Activated CD8-positive, alpha-beta T cell treated with anti-CD3 and anti-CD28 coated beads for 36 hours (primary cell): ENCODE data around the gene DIAPH1. TPM values are rescaled to one million over a fixed set of nuclear protein-coding genes. Genes with fewer than 3 reads are reported as not detected.

Experiments used
- ATAC-seq: fragments of 200-7000 bp; cut with Tn5 transposase; one replicate; pipeline ENCODE4 v1.10.0; 2021; ENCODE audit warnings: mild to moderate bottlenecking, moderate library complexity
- CTCF ChIA-PET: fragments of 350-600 bp; sonication (Branson Sonifier 250); formaldehyde crosslinking; loops from one replicate; lab custom pipeline; 2021; ENCODE audit warnings: antibody characterized with exemption; lab: Charles Lee
- POLR2A ChIA-PET: fragments of 350-600 bp; sonication (Branson Sonifier 250); formaldehyde crosslinking; loops from one replicate; lab custom pipeline; 2021; ENCODE audit warnings: antibody characterized with exemption; lab: Charles Lee
- DNase-seq: peaks from one replicate; pipeline ENCODE4 v3.0.0-alpha.2; 2020
- H3K27ac Mint-ChIP-seq: one replicate; pipeline ENCODE4 v1.8.0; 2021; ENCODE audit warnings: mild to moderate bottlenecking, mixed read lengths
- H3K27me3 Mint-ChIP-seq: one replicate; pipeline ENCODE4 v1.8.0; 2021; ENCODE audit warnings: mixed read lengths
- H3K36me3 Mint-ChIP-seq: one replicate; pipeline ENCODE4 v1.8.0; 2021; ENCODE audit warnings: low read depth, mixed read lengths
- H3K4me1 Mint-ChIP-seq: one replicate; pipeline ENCODE4 v1.8.0; 2021; ENCODE audit warnings: low read depth, mixed read lengths
- H3K4me3 Mint-ChIP-seq: one replicate; pipeline ENCODE4 v1.8.0; 2021; ENCODE audit warnings: mild to moderate bottlenecking, moderate library complexity, mixed read lengths
- H3K9me3 Mint-ChIP-seq: one replicate; pipeline ENCODE4 v1.8.0; 2021; ENCODE audit warnings: mixed read lengths
- CTCF ChIP-seq: fragments of 200-600 bp; IDR thresholded peaks from one replicate; pipeline ENCODE4 v1.8.0; 2022; ENCODE audit warnings: antibody characterized with exemption, mild to moderate bottlenecking
- intact Hi-C: fragments of 100-400 bp; cut with micrococcal nuclease; formaldehyde crosslinking; loops from one replicate; pipeline ENCODE4 v1.10.0; 2022
- total RNA-seq, 2 experiments: library from RNA; stranded (reverse); gene quantifications; one replicate each; pipeline ENCODE4 v1.2.3, GENCODE V29; 2021

DIAPH1 gene
- total RNA-seq, 2 experiments from 2014 or later = 209 to 218 TPM

- no peak for TF ChIP-seq CTCF
- H3K27me3 Mint-ChIP-seq = no peaks in the 10 kb centered on the region
- no peaks in the 10 kb centered on the region for H3K36me3 Mint-ChIP-seq
- intact Hi-C loops = no loop called here
- no peaks in the 10 kb centered on the region for H3K9me3 Mint-ChIP-seq
- ChIA-PET CTCF (interaction anchor here (1.2 to 9.5 kb wide), 10 partner anchors 12 to 216 kb away, joined by 3 to 93 read pairs (median 7); partner anchors contain the start of genes FCHSD1 and PCDH1), POLR2A (no interaction called here)
- no peak overlapping the region for H3K4me3 Mint-ChIP-seq
- peaks cover 3% of the 10 kb centered on the region for H3K4me1 Mint-ChIP-seq
- no peak for ATAC-seq
- no peak for DNase-seq
- H3K27ac Mint-ChIP-seq = no peak overlapping the region
These were observed 44.7 kb upstream of the DIAPH1 start for GRCh38 chr5:141663506-141663905.

- Mint-ChIP-seq H3K4me1 (peaks cover 6% of the 10 kb centered on the region), H3K36me3 (no peaks in the 10 kb centered on the region), H3K4me3 (no peak overlapping the region), H3K9me3 (no peaks in the 10 kb centered on the region), H3K27me3 (no peaks in the 10 kb centered on the region), H3K27ac (no peak overlapping the region)
- TF ChIP-seq CTCF = no peak
- CTCF ChIA-PET = interaction anchor here (1.2 to 9.5 kb wide), 6 partner anchors 30 to 217 kb away, joined by 3 to 93 read pairs (median 4); no protein-coding TSS in a partner anchor
- no peak for ATAC-seq
- no peak for DNase-seq
- POLR2A ChIA-PET = no interaction called here
- intact Hi-C loops = no loop called here
These were observed 43.2 kb upstream of the DIAPH1 start for GRCh38 chr5:141662028-141662427.

GRCh38 chr5:141657937-141658545, 39.2 kb upstream of the DIAPH1 start:
- Mint-ChIP-seq H3K9me3 (no peaks in the 10 kb centered on the region), H3K4me1 (peaks cover 10% of the 10 kb centered on the region), H3K4me3 (no peak overlapping the region), H3K27me3 (no peaks in the 10 kb centered on the region), H3K27ac (no peak overlapping the region), H3K36me3 (no peaks in the 10 kb centered on the region)
- intact Hi-C loops = no loop called here
- POLR2A ChIA-PET = no interaction called here
- DNase-seq (peak; percentile 55), ATAC-seq (peak; percentile 84)
- no peak for TF ChIP-seq CTCF
- CTCF ChIA-PET = interaction anchor here (0.9 to 2.3 kb wide), 8 partner anchors 9 to 303 kb away, joined by 3 to 8 read pairs (median 3); no protein-coding TSS in a partner anchor

- ATAC-seq (no peak), DNase-seq (no peak)
- H3K9me3 Mint-ChIP-seq = no peaks in the 10 kb centered on the region
- peaks cover 13% of the 10 kb centered on the region for H3K4me1 Mint-ChIP-seq
- no peaks in the 10 kb centered on the region for H3K36me3 Mint-ChIP-seq
- intact Hi-C loops = no loop called here
- H3K27me3 Mint-ChIP-seq = no peaks in the 10 kb centered on the region
- H3K27ac Mint-ChIP-seq = no peak overlapping the region
- no peak for TF ChIP-seq CTCF
- H3K4me3 Mint-ChIP-seq = no peak overlapping the region
- CTCF ChIA-PET = interaction anchor here (1.0 to 1.2 kb wide), 4 partner anchors 8 to 65 kb away, joined by 3 to 5 read pairs (median 3); no protein-coding TSS in a partner anchor
- POLR2A ChIA-PET = interaction anchor here (0.8 kb wide), 1 partner anchor 12 kb away, joined by 3 read pairs; no protein-coding TSS in a partner anchor
These were observed 38.6 kb upstream of the DIAPH1 start for GRCh38 chr5:141657404-141657803.

- ATAC-seq = no peak
- POLR2A ChIA-PET = interaction anchor here (0.9 kb wide), 1 partner anchor 143 kb away, joined by 3 read pairs; no protein-coding TSS in a partner anchor
- CTCF ChIA-PET = interaction anchor here (1.0 to 1.7 kb wide), 2 partner anchors 9 to 64 kb away, joined by 3 to 5 read pairs; no protein-coding TSS in a partner anchor
- TF ChIP-seq CTCF = no peak
- H3K36me3 Mint-ChIP-seq = no peaks in the 10 kb centered on the region
- H3K27ac Mint-ChIP-seq = no peak overlapping the region
- no peaks in the 10 kb centered on the region for H3K9me3 Mint-ChIP-seq
- H3K27me3 Mint-ChIP-seq = no peaks in the 10 kb centered on the region
- intact Hi-C loops = no loop called here
- no peak for DNase-seq
- peaks cover 21% of the 10 kb centered on the region for H3K4me1 Mint-ChIP-seq
- H3K4me3 Mint-ChIP-seq = no peak overlapping the region
These were observed 37.6 kb upstream of the DIAPH1 start for GRCh38 chr5:141656396-141656795.
